Neural crest cell (in vitro differentiated cells): ENCODE data around the gene WNT9A. TPM values are rescaled to one million over a fixed set of nuclear protein-coding genes. Genes with fewer than 3 reads are reported as not detected.

ENCODE experiments used
- DNase-seq: peaks from one replicate; pipeline ENCODE4 v3.0.0; 2021; ENCODE audit warnings: low read depth, mixed read lengths, low spot score
- H3K27ac Mint-ChIP-seq: one replicate; pipeline ENCODE4 v1.8.0; 2021; ENCODE audit warnings: mild to moderate bottlenecking, mixed read lengths; ENCODE audit not compliant: unreplicated experiment
- H3K27me3 Mint-ChIP-seq: 2 replicates; pipeline ENCODE4 v1.8.0; 2021; ENCODE audit warnings: low read depth, mild to moderate bottlenecking, mixed read lengths
- H3K36me3 Mint-ChIP-seq: 2 replicates; pipeline ENCODE4 v1.8.0; 2021; ENCODE audit warnings: low read depth, mild to moderate bottlenecking, mixed read lengths
- H3K4me1 Mint-ChIP-seq: 2 replicates; pipeline ENCODE4 v1.8.0; 2021; ENCODE audit warnings: mixed read lengths
- H3K4me3 Mint-ChIP-seq: one replicate; pipeline ENCODE4 v1.8.0; 2021; ENCODE audit warnings: mild to moderate bottlenecking, mixed read lengths
- H3K9me3 Mint-ChIP-seq: 2 replicates; pipeline ENCODE4 v1.8.0; 2021; ENCODE audit warnings: mixed read lengths
- total RNA-seq: library from RNA; stranded (reverse); gene quantifications from 2 replicates; pipeline ENCODE4 v1.2.1, GENCODE V29; 2021
- TF ChIP-seq, protein P1 (sequence below): fragments of 200-600 bp; sonication (generic); conservative IDR thresholded peaks from 2 replicates; pipeline ENCODE4 v1.5.0; 2021; ENCODE audit warnings: antibody characterized with exemption, mild to moderate bottlenecking

The WNT9A gene
- total RNA-seq, 1 donor from 2014 or later, result 0.54 TPM

DNA sequence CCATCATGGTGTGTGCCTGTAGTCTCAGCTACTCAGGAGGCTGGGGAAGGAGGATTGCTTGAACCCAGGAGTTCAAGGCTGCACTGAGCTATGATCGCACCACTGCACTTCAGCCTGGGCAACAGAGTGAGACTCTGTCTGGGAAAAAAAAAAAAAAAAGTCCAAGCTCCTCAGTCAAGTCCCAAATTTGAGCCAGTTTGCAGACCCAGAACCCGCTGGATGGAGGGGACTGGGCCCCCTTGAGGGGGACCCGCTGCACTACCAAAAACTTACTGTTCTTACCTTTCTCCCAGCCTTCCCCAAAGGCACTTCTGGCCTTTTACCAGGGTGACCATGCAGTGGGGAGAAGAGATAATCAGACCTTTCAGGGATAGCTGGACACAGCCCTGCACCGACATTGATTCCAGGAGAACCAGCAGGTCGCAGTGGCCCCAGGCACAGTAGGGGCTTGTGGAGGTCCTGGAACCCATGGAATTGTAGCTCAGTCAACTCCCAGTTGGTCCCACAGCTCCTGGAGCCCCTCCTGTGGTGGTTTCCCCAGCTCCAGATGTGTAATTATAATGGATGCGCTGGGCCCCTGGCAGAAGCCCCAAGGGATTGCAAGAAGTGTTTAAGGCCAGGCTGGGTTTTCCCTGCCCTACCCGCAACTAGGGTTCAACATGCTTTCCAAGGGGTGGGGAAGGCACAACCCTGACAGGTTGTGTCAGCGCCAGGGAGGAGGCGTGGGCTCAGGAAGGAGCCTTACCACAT, 4.1 kb upstream of the WNT9A start:
- TF ChIP-seq, protein P1, sequence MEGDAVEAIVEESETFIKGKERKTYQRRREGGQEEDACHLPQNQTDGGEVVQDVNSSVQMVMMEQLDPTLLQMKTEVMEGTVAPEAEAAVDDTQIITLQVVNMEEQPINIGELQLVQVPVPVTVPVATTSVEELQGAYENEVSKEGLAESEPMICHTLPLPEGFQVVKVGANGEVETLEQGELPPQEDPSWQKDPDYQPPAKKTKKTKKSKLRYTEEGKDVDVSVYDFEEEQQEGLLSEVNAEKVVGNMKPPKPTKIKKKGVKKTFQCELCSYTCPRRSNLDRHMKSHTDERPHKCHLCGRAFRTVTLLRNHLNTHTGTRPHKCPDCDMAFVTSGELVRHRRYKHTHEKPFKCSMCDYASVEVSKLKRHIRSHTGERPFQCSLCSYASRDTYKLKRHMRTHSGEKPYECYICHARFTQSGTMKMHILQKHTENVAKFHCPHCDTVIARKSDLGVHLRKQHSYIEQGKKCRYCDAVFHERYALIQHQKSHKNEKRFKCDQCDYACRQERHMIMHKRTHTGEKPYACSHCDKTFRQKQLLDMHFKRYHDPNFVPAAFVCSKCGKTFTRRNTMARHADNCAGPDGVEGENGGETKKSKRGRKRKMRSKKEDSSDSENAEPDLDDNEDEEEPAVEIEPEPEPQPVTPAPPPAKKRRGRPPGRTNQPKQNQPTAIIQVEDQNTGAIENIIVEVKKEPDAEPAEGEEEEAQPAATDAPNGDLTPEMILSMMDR, result no peak
- Mint-ChIP-seq H3K27me3 (peaks cover 48% of the 10 kb centered on the region), H3K4me1 (peaks cover 4% of the 10 kb centered on the region), H3K36me3 (no peaks in the 10 kb centered on the region), H3K9me3 (peaks cover 2% of the 10 kb centered on the region), H3K27ac (no peak overlapping the region), H3K4me3 (no peak overlapping the region)
- no peak for DNase-seq

DNA sequence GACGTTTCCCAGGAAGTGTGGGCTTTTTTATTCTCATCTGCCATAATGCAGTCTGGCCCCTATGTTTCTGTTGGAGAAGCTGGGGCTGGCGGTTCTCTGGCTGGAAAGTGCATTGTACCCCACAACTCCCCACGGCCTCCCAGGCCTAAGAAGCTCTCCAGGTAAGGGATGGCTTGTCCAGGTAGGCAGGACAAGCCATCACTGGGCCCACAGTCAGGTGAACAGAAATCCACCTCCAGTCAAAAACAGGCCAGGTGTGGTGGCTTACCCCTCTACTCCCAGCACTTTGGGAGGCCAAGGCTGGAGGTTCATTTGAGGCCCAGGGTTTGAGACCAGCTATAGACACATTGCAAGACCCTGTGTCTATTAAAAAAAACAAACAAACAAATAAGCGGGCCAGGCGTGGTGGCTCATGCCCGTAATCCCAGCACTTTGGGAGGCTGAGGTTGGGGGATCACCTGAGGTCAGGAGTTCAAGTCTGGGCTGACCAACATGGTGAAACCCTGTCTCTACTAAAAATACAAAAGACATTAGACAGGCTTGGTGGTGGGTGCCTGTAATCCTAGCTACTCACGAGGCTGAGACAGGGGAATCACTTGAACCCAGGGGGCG, 3.1 kb upstream of the WNT9A start:
- DNase-seq, result no peak

DNA sequence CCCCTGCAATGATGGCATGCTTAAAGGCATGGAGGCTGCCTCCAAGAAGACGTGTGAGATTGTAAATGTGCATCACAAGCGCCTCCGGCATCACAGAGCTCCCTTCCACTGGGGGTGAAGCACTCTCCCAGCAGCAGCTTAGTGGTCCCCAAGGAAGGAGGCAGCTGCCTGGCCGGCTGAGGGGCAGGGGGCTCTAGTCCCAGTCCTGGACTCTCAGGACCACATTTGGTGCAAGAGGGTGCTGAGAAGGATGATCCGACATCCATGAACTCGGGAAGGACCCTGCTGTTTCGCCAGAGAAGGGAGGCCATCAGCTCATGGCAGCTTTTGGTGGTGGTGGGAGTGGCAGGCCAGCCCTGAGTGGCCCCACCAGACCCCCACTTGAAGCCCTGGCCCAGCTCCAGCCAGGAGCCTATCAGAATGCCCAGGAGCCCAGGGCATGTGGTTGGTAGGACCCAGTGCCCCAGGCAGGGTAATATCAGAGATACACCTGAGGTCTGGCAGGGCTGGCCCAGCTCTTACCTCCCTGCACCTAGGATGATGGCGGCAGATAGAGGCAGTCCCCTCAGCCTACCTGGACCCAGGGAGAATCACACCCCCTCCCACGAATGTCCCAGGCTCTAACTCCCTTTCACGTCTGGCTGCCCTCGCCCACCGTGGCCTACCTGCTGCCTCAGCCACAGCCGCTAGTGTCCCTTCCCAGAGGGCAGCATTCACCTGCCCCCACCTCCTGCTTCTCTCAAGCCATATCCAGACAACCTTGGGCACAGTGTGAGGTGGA, 2.4 kb upstream of the WNT9A start:
- TF ChIP-seq, protein P1, result no peak
- no peaks in the 10 kb centered on the region for H3K36me3 Mint-ChIP-seq
- H3K27me3 Mint-ChIP-seq, result peaks cover 42% of the 10 kb centered on the region
- no peak overlapping the region for H3K27ac Mint-ChIP-seq
- peaks cover 4% of the 10 kb centered on the region for H3K4me1 Mint-ChIP-seq
- no peaks in the 10 kb centered on the region for H3K9me3 Mint-ChIP-seq
- no peak overlapping the region for H3K4me3 Mint-ChIP-seq
- no peak for DNase-seq

More for the DNA sequence above, 3.1 kb upstream of the WNT9A start:
- H3K36me3 Mint-ChIP-seq, result no peaks in the 10 kb centered on the region
- peaks cover 2% of the 10 kb centered on the region for H3K9me3 Mint-ChIP-seq
- H3K4me3 Mint-ChIP-seq, result no peak overlapping the region
- TF ChIP-seq, protein P1, result no peak
- H3K27me3 Mint-ChIP-seq, result peaks cover 47% of the 10 kb centered on the region
- H3K4me1 Mint-ChIP-seq, result peaks cover 4% of the 10 kb centered on the region
- no peak overlapping the region for H3K27ac Mint-ChIP-seq

DNA sequence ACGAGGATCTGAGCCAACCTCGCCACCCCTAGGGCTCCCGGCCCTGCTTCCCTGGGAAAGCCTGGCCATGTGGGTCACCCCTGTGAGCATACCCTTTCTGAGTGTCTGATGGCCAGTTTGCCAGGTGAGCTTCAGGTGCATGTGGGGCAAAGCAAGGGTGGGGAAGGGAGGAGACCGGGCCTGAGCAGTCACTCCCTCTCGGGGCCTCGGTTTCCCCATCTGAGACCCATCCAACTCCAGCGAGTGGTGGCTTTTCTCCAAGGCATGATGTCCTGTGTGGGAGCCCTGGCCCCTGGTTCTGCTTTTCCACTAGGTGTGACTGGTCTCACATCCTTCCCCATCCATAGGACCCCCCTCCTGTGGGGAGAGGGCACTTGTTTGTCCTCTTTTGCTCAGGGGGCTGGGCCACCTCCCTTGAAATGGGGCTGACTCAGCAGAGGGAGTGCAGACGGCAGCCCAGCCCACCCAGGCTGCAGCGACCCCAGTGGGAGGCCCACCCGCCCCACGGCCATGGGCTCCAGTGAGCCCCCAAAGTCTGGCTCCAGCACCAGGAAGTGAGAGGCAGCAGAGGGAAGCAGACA, 1.7 kb upstream of the WNT9A start:
- Mint-ChIP-seq H3K27ac (no peak overlapping the region), H3K27me3 (peaks cover 39% of the 10 kb centered on the region), H3K36me3 (no peaks in the 10 kb centered on the region), H3K4me3 (no peak overlapping the region), H3K4me1 (peaks cover 4% of the 10 kb centered on the region), H3K9me3 (no peaks in the 10 kb centered on the region)
- TF ChIP-seq, protein P1, result no peak
- no peak for DNase-seq

DNA sequence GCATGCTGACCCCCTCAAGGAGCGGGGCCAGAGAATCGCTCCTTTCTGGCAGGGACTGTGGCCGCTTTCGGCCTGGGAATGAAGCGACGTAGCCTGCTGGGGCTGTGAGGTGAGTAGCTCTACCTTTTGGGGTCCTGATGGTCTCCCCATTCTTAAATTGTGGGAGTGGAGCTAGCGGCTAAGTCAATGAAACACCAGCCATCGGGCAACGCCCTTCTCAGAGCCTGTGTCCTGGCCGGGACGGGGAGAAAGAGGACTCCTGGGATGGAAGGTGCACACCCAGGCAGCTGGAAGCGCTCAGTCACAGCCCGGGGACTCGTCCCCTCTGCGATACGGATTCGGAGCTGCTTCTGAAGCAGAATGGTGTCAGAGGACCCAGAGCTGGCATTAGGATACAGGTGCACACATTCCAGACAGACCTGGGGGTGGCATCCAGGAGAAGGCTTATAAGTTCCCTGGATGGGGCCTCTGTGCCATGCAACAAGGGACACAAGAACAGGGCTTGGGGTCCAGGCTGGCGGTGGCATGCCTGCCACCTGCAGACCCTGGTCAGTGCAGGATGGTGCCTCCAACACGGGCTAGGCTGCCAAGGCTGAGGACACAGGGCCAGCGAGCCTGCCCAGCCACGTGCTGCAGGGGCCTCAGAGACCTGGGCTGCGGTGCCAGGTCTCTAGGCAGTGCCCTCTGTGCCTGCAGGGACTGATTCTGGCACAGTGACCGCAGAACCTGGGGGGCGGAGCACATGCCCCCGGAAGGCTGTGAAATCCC, 945 bp upstream of the WNT9A start:
- DNase-seq, result no peak
- H3K4me1 Mint-ChIP-seq, result peaks cover 4% of the 10 kb centered on the region

More for the DNA sequence above, 945 bp upstream of the WNT9A start:
- Mint-ChIP-seq H3K36me3 (no peaks in the 10 kb centered on the region), H3K4me3 (peak overlapping the region; percentile 80), H3K9me3 (no peaks in the 10 kb centered on the region), H3K27me3 (peaks cover 36% of the 10 kb centered on the region), H3K27ac (no peak overlapping the region)
- TF ChIP-seq, protein P1, result no peak
